Measurements from ENCODE around the gene ASPA. TPM values are rescaled to one million over a fixed set of nuclear protein-coding genes. Genes with fewer than 3 reads are reported as not detected.
"Not testable (repeated sequence)": the region's sequence is repeated elsewhere in the genome, so short reads cannot be mapped to it uniquely, and the experiment has no call there.

ASPA gene
- total RNA-seq, 4 donors from 2014 or later: 11.4 to 27.7 (median 17.0) TPM

- H3K4me3 ChIP-seq: no peak overlapping the region
- TF ChIP-seq POLR2A (IDR thresholded peaks at IDR 0.05): no peak
- peak in 2 of 6 experiments; percentile 6 to 24 for TF ChIP-seq CTCF (IDR thresholded peaks at IDR 0.05)
- H3K36me3 ChIP-seq: no peaks in the 10 kb centered on the region
- no peaks in the 10 kb centered on the region for H3K9me3 ChIP-seq
- no peaks in the 10 kb centered on the region for H3K27me3 ChIP-seq
- peak overlapping the region in 2 of 4 donors; percentile 14 to 44 for H3K27ac ChIP-seq
- H3K4me1 ChIP-seq: peaks cover 0 to 5% (median 0%) of the 10 kb centered on the region in 4 donors
- DNase-seq: no peak
These were observed 27.6 kb upstream of the ASPA start for GRCh38 chr17:3448059-3448665.

GRCh38 chr17:3466355-3466754 lies 9.4 kb upstream of the ASPA start:
- not testable (repeated sequence) for H3K27ac ChIP-seq, H3K4me1 ChIP-seq, DNase-seq, H3K9me3 ChIP-seq, H3K36me3 ChIP-seq, H3K27me3 ChIP-seq, H3K4me3 ChIP-seq

- Histone ChIP-seq H3K36me3 (no peaks in the 10 kb centered on the region), H3K4me1 (peaks cover 0 to 2% (median 0%) of the 10 kb centered on the region in 4 donors), H3K27ac (no peak overlapping the region), H3K9me3 (no peaks in the 10 kb centered on the region), H3K27me3 (no peaks in the 10 kb centered on the region), H3K4me3 (no peak overlapping the region)
- DNase-seq: no peak
- TF ChIP-seq POLR2A (IDR thresholded peaks at IDR 0.05) (no peak), CTCF (IDR thresholded peaks at IDR 0.05) (no peak)
These were observed 6.3 kb upstream of the ASPA start for GRCh38 chr17:3469529-3469928.

- Histone ChIP-seq H3K27me3 (no peaks in the 10 kb centered on the region), H3K27ac (no peak within 1 kb of the TSS), H3K4me3 (no peak within 1 kb of the TSS), H3K36me3 (no peaks in the 10 kb centered on the region), H3K4me1 (peaks cover 0 to 12% (median 2%) of the 10 kb centered on the region in 4 donors), H3K9me3 (no peaks in the 10 kb centered on the region)
- TF ChIP-seq POLR2A (IDR thresholded peaks at IDR 0.05): no peak
- no peak for TF ChIP-seq CTCF (IDR thresholded peaks at IDR 0.05)
- no peak for DNase-seq
These were observed 4.2 kb upstream of the ASPA start, which contains the start of gene SPATA22 for GRCh38 chr17:3471599-3471998. TSS of gene SPATA22 (minus strand) at chr17:3471819. CDS start at chr17:3469325, 2,494 bp downstream.

GRCh38 chr17:3472137-3472536 lies 3.7 kb upstream of the ASPA start:
- no peaks in the 10 kb centered on the region for H3K36me3 ChIP-seq
- H3K4me1 ChIP-seq: peaks cover 0 to 12% (median 2%) of the 10 kb centered on the region in 4 donors
- no peaks in the 10 kb centered on the region for H3K27me3 ChIP-seq
- TF ChIP-seq POLR2A (IDR thresholded peaks at IDR 0.05) (no peak), CTCF (IDR thresholded peaks at IDR 0.05) (no peak)
- H3K4me3 ChIP-seq: no peak overlapping the region
- H3K27ac ChIP-seq: no peak overlapping the region
- H3K9me3 ChIP-seq: no peaks in the 10 kb centered on the region
- DNase-seq: no peak

GRCh38 chr17:3474212-3474611 lies 1.6 kb upstream of the ASPA start:
- no peak for DNase-seq
- peak overlapping the region in 3 of 4 donors; percentile 75 to 86 (median 81) for H3K27ac ChIP-seq

More at GRCh38 chr17:3474212-3474611, 1.6 kb upstream of the ASPA start:
- Histone ChIP-seq H3K36me3 (no peaks in the 10 kb centered on the region), H3K9me3 (no peaks in the 10 kb centered on the region), H3K4me3 (peak overlapping the region in 1 of 4 donors; percentile 21), H3K27me3 (no peaks in the 10 kb centered on the region), H3K4me1 (peaks cover 0 to 12% (median 2%) of the 10 kb centered on the region in 4 donors)
- TF ChIP-seq CTCF (IDR thresholded peaks at IDR 0.05): no peak
- TF ChIP-seq POLR2A (IDR thresholded peaks at IDR 0.05): no peak
